G401.6 (cell line): ENCODE measurements around the gene NANOS1.
"Not testable (repeated sequence)": the region's sequence is repeated elsewhere in the genome, so short reads cannot be mapped to it uniquely, and the experiment has no call there.

Experiments used
- FAIRE-seq: peaks from 2 replicates; lab custom pipeline; 2012; peaks lifted over from hg19 to GRCh38; lab: Jason Lieb, UNC

The NANOS1 gene

DNA sequence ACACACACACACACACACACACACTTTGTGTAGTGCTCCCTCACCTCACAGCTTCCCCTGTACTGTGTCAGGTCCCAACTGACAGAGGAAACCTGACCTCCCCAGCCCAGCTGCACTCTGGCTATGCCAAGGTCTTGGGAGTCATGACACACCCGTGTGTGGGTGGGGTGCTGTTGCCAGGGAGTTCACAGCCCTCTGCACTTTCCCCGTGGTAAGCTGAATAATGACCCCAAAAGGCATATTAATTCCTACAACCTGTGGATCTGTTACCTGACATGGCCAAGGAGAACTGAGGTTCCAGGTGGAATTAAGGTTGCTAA lies 8.9 kb upstream of the NANOS1 start:
- FAIRE-seq = no peak

DNA sequence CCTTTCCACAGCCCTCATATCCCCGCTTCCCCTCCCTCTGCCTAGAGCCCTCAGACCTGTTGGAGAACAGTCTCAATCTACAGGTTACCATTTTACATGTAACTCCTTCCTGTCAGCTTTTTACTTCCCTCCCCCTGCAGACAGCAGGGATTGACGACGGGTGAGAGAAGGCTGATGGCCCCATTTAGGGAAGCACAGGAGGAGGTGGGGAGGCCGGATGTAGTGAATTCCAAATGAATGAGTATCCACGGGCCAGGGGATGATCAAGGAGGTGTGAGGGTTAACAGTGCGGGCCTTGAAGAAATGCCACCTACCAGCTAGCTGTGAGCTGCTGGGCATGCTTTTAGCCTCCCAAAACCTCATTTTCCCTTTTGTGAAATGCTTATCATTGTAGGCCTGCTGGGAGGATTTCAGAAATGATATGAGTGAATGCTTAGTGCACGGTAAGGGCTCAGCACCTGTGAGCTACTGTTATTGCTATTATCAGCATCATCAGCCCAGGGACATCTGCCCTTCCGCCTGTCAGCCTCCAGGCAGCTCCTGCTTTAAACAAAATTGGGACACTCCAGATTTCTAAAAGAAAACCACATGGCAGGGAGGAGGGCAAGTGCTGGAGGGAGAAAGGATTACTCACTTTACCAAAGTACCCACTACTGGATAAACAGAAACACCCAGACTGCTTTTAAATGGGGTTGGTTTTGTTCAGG lies 6.5 kb upstream of the NANOS1 start:
- FAIRE-seq = no peak

DNA sequence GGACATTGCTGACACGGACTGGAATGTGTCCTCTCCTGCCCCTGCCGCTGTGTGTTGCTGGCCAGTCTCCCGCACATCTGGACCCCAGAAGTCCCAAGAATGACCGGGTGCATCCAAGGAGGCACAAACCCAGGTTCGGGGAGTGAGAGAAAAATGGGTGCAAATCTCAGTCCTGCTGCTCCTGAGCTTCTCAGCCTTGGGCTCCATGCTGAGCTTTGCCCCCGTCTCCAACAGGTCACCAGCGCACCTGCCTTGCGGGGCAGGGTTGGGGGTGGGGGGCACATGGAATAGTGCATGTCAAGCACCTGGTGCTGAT lies 6.0 kb upstream of the NANOS1 start:
- no peak for FAIRE-seq

- no peak for FAIRE-seq
Observed at GRCh38 chr10:119024882-119025281, 4.6 kb upstream of the NANOS1 start.

DNA sequence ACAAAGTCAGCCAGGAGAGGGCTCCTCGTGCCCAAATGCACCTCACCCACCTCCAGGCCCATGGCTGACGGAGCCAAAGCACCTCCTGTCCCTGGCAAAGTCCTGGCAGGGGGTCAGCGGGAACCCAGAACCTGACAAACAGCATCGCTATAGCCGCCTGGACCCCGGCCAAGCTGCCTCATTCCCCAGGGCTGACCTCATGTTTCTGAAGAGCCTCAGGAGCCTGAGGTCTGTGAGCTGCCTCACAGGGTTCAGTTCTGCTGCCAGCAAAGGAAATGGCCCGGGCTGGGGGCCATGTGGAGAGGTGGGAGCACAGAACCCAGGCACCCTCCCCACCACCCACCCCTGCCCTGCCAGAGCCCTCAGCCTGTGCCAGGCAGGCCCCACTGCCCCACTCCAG lies 4.2 kb upstream of the NANOS1 start:
- FAIRE-seq = no peak

- no peak for FAIRE-seq
Observed at GRCh38 chr10:119025776-119026175, 3.7 kb upstream of the NANOS1 start.

DNA sequence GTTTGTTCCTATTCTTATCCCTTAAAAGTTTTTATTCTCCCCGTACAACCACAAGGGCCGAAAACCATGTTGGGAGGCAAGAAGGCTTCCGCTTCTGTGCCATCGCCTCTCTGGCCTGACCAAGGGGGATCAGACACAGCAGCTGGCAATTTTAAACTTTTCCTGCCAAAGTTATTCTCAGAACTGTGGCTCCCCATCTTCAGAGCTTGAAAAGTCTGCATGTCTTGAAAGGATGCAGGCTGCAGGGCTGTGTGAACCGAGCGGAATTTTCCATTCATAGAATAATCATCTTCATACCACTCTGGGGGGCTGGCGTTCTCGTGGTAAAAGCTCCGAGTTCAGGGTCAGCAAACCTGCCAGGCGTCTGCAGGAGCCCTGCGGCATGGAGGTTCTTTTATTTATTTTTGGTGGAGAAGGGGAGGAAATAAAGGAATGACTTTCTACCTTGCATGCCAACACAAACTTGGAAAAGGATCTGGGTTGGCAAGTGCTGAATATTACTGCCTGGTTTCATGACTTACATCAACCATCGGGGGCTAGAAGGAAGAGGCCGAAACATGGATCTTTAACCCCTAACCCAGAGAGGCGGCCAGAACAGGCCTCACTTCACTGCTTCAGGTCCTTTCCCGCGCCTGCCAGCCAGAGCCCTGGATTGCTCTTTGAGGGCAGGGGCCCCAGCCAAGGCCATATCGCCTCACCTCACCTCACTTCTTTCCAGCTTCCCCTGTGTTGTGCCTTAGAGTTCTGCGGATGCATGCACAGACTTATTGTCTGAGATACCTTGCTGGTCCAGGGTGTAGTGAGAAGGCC lies 3.0 kb upstream of the NANOS1 start:
- no peak for FAIRE-seq

- not testable (repeated sequence) for FAIRE-seq
Observed at GRCh38 chr10:119028445-119028899, 1.0 kb upstream of the NANOS1 start.

DNA sequence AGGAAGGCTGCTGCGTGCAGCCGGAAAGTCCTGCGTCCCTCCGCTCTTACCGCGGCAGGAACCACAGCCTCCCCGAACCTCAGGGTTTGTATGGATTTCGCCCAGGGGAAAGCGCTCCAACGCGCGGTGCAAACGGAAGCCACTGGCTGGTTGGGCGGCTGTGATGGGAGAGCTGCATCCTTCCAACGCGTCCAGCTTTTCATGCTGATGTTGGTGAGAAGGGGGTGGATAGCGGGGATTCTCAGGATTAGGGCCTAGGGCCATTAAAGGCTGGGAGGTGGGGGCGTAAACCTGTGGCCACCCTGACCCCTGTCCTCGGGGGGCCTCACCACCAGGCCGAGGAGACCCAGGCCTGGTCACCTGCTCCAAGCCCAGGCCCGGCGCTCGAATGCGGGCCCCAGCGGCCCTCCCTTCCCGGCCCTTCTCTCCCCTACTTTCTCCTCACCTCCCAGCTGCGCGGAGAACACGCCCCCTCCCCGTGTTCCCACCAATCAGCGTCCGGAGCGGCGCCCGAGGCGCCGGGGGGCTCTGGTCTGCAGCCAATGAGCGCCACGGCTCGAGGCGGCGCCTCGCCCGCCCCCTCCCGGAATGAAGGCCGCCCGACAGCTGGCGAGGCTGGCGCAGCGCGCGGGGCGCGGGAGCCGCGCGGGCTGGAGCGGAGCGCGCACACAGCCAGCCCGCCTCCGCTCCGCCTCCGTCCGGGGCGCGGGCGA lies 458 bp upstream of the NANOS1 start:
- no peak for FAIRE-seq

DNA sequence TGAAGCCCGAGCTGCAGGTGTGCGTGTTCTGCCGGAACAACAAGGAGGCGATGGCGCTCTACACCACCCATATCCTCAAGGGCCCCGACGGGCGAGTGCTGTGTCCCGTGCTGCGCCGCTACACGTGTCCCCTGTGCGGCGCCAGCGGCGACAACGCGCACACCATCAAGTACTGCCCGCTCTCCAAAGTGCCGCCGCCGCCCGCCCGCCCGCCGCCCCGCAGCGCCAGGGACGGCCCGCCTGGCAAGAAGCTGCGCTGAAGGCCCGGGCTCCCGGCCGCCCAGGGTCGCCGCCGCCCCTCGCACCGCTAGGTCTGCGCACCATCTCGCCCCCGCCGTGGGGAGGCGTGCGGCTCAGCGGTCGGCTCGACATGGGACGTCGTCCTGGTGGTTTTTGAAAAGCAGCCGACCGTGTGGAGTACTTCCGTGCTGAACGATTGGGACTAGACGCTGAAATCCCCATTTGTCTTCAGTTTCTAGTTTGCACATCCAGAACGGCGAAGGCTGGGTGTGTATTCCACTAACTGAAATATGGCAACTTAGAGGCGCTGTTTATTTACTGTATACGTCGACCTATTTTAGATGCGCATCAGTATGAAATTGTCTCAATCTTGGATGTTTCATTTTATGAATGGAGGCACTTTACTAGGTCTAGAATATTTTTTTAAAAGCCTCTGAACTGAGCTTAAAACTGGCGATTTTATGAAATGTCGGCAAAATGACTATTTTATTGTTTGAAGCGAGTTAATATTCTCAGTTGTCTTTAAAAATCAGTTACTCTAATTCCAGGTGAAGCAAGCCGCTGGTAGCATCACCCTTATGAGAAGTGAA lies 1.1 kb downstream of the NANOS1 start:
- peak; percentile 3 for FAIRE-seq

- FAIRE-seq = no peak
Observed at GRCh38 chr10:119031496-119032059, 2.1 kb downstream of the NANOS1 start.

DNA sequence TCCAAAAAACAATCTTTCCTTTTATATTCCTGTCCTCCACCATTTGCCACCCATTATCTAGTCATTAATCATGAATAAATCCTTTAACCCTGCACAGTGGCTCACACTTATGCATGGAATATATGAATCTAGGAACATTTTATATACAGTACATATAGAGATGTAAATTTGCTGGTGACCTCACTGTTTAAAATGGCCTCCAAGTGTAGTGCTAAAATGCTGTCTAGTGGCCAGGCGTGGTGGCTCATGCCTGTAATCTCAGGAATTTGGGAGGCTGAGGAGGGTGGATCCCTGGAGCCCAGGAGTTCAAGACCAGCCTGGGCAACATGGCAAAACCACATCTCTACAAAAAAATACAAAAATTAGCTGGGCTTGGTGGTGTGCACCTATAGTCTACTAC lies 9.6 kb downstream of the NANOS1 start:
- no peak for FAIRE-seq

GRCh38 chr10:119041326-119041725 lies 11.8 kb downstream of the NANOS1 start:
- no peak for FAIRE-seq

DNA sequence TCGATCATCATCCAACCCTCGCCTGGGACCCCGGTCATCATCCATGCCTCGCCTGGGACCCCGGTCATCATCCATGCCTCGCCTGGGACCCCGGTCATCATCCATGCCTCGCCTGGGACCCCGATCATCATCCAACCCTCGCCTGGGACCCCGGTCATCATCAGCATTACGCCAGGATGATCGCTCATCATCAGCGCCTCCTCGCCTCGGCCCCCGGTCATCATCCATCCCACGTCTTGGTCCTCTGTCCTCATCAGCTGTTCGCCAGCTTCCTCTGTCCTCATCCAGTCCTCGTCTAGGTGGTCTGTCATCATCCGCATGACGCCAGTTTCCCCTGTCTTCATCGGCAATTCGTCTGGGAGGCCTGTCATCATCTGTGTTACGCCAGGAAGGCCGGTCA lies 12.7 kb downstream of the NANOS1 start:
- FAIRE-seq = no peak

- FAIRE-seq = no peak
Observed at GRCh38 chr10:119045561-119045960, 16.0 kb downstream of the NANOS1 start.

DNA sequence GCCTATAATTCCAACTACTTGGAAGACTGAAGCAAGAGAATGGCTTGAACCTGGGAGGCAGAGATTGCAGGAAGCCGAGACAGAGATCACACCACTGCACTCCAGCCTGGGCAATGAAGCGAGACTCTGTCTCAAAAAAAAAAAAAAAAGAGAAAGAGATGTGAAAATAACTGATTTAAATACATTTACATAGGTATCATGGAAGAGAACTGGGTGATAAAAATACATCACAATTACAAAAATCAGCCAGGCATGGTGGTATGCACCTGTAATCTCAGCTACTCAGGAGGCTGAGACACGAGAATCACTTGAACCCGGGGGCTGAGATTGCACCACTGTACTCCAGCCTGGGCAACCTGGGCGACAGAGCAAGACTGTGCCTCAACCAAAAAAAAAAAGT lies 19.8 kb downstream of the NANOS1 start:
- FAIRE-seq = no peak

DNA sequence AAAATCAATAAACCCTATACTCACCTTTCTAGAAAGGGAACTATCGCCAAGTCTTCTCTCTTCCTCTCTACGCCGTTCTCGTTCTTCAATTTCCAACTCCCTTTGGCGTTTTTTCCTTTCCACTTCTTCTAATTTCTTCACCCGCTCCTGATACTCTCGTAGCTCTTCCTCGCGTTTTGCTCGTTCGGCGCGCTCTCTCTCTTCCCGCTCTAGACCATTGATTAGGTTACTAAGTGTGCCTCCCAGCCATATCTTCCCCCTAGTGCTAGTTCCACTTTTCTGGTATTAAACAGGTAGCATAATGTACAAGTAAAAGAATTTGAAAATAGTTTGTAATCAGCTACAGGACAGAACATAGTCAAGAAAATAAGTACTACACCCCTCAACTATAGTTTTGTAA lies 20.3 kb downstream of the NANOS1 start:
- FAIRE-seq = no peak

- FAIRE-seq = no peak
Observed at GRCh38 chr10:119051775-119052174, 22.3 kb downstream of the NANOS1 start.

DNA sequence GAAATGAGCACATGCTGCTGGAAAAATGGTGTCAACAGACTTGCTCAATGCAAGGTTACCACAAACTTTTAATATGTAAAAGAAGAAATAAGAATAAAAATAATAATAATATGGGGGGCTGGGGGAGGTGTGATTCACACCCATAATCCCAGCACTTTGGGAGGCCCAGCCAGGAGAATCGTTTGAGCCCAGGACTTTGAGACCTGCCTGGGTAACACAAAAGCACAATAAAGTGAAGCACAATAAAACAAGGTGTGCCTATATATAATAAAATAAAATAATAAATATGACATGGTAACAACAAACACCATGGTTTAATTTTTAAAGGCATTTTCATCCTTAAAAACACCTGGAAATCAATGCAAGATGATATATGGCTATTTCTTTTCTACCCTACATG lies 26.0 kb downstream of the NANOS1 start:
- FAIRE-seq = no peak

GRCh38 chr10:119058010-119058409 lies 28.5 kb downstream of the NANOS1 start:
- FAIRE-seq = no peak

- FAIRE-seq = no peak
Observed at GRCh38 chr10:119059557-119059956, 30.0 kb downstream of the NANOS1 start.

DNA sequence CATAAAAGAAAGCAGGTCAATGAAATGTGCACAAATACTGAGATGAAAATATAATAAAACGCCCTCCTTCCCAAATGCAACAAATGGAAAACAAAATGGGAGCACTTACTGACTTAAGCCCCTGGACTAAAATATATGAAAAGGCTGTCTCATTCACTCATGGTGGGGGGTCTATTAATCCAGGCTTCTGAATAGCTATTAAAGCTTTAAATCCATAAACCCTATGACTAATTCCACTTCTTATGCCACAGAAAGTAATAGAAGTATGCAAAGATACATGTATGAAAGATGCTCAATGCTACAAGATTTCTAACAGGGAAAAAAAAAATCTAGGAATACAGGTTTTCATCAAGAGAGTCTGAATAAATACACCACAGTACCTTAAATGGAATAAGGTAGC lies 30.6 kb downstream of the NANOS1 start:
- FAIRE-seq = no peak
